Thymus (tissue), 11 donors: ENCODE data around the gene ADD2. TPM values are rescaled to one million over a fixed set of nuclear protein-coding genes. Genes with fewer than 3 reads are reported as not detected.

Source experiments
- DNase-seq, 9 donors: peaks; one replicate each; pipeline ENCODE4 v3.0.0-alpha.2; 2013; ENCODE audit warnings: low spot score in 9 of 9, low read depth in 6 of 9, missing footprints in 1 of 9
- H3K27ac ChIP-seq, 2 donors: one replicate each; pipeline ENCODE4 v1.5.1; 2013; ENCODE audit warnings: control low read depth in 1 of 2, low read depth in 1 of 2, low read length in 1 of 2, mild to moderate bottlenecking in 1 of 2, moderate library complexity in 1 of 2
- H3K27me3 ChIP-seq, 2 donors: one replicate each; pipeline ENCODE4 v1.5.1; 2013; ENCODE audit warnings: low read length in 1 of 2; ENCODE audit not compliant: control insufficient read depth in 2 of 2, insufficient read depth in 1 of 2
- H3K36me3 ChIP-seq, 2 donors: one replicate each; pipeline ENCODE4 v1.5.1; 2013; ENCODE audit warnings: low read length in 1 of 2, mild to moderate bottlenecking in 1 of 2, moderate library complexity in 1 of 2; ENCODE audit not compliant: control insufficient read depth in 2 of 2, insufficient read depth in 2 of 2
- H3K4me1 ChIP-seq, 2 donors: one replicate each; pipeline ENCODE4 v1.5.1; 2013; ENCODE audit warnings: low read length in 2 of 2; ENCODE audit not compliant: control insufficient read depth in 2 of 2, insufficient read depth in 2 of 2
- H3K4me3 ChIP-seq, 2 donors: one replicate each; pipeline ENCODE4 v1.5.1; 2013; ENCODE audit warnings: low read length in 2 of 2, control low read depth in 1 of 2, mild to moderate bottlenecking in 1 of 2
- H3K9me3 ChIP-seq, 2 donors: one replicate each; pipeline ENCODE4 v1.5.1; 2013; ENCODE audit warnings: low read length in 1 of 2, mild to moderate bottlenecking in 1 of 2; ENCODE audit not compliant: control insufficient read depth in 2 of 2, insufficient read depth in 1 of 2
- WGBS: extraction: QIAGEN DNeasy Blood & Tissue Kit; methylation state at CpG from one replicate; pipeline ENCODE4 v1.1.7; 2013; 5-methylcytosine and 5-hydroxymethylcytosine counted together
- polyA plus RNA-seq: library from polyadenylated mRNA; stranded (reverse); fragments of 200-250 nt; gene quantifications from one replicate; pipeline ENCODE4 v1.2.3, GENCODE V29; 2013
- total RNA-seq: library from RNA; stranded (reverse); fragments of 120-200 nt; gene quantifications from one replicate; pipeline ENCODE4 v1.2.4, GENCODE V29; 2013
- donor health status: healthy.

Gene ADD2
- total and polyA plus RNA-seq, 2 donors: 0.46 to 0.90 TPM

DNA sequence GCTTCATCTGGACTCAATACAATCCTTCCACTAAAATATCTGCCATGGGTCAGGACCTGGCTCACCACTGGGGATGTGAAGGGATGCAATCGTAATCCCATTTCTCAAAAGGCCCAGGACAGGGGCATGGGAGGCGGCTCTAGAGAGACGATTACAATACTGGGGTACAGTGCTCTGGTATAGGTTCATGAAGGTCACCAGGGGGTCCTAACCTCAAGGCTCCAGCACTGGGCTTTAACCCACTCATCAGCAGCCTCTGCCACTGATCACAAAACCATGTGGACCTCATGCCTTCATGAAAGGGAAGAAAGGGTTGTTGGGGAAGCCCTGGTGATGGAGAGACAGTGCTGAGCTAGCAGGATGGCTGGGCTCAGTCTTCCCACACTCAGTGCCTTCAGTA lies 48.8 kb downstream of the ADD2 start:
- no peaks in the 10 kb centered on the region for H3K4me1 ChIP-seq
- no peak for DNase-seq
- 98% methylated on average over 3 of the region's 3 CpGs for WGBS
- H3K4me3 ChIP-seq: no peak overlapping the region
- H3K36me3 ChIP-seq: no peaks in the 10 kb centered on the region
- H3K27me3 ChIP-seq: peaks cover 0 to 4% of the 10 kb centered on the region in 2 donors
- no peak overlapping the region for H3K27ac ChIP-seq
- no peaks in the 10 kb centered on the region for H3K9me3 ChIP-seq

DNA sequence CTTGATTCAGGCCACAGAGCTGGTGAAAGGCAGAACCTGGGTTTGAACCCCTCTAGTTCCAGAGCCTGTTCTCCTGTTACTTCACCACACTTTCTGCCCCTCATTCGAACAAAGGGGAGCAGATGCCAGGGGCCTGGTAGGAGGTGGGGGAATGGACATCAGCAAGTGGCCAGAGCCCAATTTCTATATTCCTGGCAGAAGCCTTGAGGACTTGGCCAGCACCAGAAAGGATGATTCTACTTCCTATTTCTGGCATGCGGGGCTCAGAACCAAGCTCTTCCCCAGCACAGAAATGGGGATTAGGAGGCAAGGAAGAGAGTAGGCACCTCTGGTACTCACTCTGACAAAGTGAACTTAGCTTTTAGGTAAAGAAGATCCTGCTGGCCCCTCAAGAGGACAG lies 49.3 kb downstream of the ADD2 start:
- H3K36me3 ChIP-seq: no peaks in the 10 kb centered on the region
- peaks cover 0 to 5% of the 10 kb centered on the region in 2 donors for H3K27me3 ChIP-seq
- H3K4me1 ChIP-seq: no peaks in the 10 kb centered on the region
- WGBS: 94% methylated on average over 2 of the region's 2 CpGs
- no peak overlapping the region for H3K4me3 ChIP-seq
- H3K9me3 ChIP-seq: no peaks in the 10 kb centered on the region
- H3K27ac ChIP-seq: no peak overlapping the region
- DNase-seq: no peak

DNA sequence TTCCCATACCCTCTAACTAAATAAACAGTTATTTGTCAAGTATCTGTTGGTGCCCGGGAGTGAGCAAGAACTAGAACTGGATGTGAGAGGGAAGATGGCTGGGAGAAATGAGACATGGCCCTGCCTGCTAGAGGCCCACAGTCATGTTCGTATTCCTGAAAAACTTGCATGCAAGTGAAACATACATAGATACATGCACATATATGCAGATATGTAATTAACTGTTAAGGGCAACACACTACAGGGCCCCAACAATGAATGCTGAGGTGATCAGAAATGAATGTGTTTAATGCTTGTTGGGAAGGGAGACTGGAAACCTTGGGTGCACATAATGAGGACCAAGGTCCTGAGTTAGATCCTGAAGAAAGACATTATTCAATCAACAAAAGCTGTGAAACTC lies 49.8 kb downstream of the ADD2 start:
- Histone ChIP-seq H3K9me3 (no peaks in the 10 kb centered on the region), H3K27me3 (peaks cover 0 to 5% of the 10 kb centered on the region in 2 donors), H3K27ac (no peak overlapping the region), H3K4me1 (no peaks in the 10 kb centered on the region), H3K36me3 (no peaks in the 10 kb centered on the region), H3K4me3 (no peak overlapping the region)
- WGBS: 98% methylated on average over 2 of the region's 2 CpGs
- DNase-seq: no peak

DNA sequence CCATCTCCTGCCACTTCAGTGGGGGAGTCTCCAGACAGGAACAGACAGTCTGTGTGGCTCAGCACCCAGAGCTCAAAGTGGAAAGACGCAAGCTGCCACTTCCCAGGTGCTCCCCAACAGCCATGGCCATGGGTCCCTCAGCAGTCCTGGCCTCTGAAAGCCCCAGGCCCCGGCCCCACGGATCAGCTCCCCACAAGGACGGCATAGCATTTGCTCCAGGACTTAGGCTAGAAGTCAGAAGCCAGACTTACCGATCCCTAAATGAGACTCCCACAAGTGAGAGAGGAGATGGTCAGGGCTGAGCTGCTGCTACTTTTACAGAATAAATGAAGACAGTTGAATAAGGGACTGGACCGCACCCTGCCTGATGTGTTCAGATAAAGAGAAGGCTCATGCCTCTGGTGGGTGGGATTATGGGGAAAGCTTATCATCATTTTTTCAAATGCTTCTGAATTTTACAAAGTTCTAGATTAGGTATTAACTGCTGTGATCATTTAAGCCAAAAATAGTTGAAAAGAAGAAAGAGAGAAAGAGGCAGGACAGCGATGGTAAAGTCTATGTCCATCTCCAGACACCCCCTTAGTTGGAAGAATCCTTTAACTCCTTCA lies 50.5 kb downstream of the ADD2 start:
- WGBS: 94% methylated on average over 7 of the region's 7 CpGs
- no peaks in the 10 kb centered on the region for H3K4me1 ChIP-seq
- peaks cover 0 to 5% of the 10 kb centered on the region in 2 donors for H3K27me3 ChIP-seq
- no peaks in the 10 kb centered on the region for H3K36me3 ChIP-seq
- no peak for DNase-seq
- no peak overlapping the region for H3K4me3 ChIP-seq
- no peak overlapping the region for H3K27ac ChIP-seq
- H3K9me3 ChIP-seq: no peaks in the 10 kb centered on the region

DNA sequence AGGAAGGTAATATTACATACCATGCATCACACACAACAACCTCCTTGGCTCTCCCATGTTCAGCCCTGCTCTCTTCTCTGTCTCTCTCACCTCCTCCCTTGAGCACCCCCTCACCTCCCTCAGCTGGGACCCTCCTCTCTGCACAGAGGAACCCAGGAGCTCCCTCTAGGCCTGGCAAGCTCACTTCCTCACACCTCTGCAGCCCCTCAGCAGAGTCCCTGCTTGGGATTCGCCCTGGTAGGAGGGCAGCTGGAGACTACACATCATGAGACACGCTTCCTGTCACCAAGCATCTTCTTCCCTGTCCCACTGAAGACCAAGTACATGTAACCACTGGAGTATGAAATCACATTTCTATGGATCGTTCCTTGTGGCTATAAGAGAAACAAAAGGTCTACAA lies 51.0 kb downstream of the ADD2 start:
- DNase-seq: no peak
- no peaks in the 10 kb centered on the region for H3K36me3 ChIP-seq
- no peaks in the 10 kb centered on the region for H3K9me3 ChIP-seq
- no peak overlapping the region for H3K27ac ChIP-seq
- no peaks in the 10 kb centered on the region for H3K4me1 ChIP-seq
- WGBS: 94% methylated on average over 3 of the region's 3 CpGs
- no peak overlapping the region for H3K4me3 ChIP-seq
- peaks cover 0 to 5% of the 10 kb centered on the region in 2 donors for H3K27me3 ChIP-seq

DNA sequence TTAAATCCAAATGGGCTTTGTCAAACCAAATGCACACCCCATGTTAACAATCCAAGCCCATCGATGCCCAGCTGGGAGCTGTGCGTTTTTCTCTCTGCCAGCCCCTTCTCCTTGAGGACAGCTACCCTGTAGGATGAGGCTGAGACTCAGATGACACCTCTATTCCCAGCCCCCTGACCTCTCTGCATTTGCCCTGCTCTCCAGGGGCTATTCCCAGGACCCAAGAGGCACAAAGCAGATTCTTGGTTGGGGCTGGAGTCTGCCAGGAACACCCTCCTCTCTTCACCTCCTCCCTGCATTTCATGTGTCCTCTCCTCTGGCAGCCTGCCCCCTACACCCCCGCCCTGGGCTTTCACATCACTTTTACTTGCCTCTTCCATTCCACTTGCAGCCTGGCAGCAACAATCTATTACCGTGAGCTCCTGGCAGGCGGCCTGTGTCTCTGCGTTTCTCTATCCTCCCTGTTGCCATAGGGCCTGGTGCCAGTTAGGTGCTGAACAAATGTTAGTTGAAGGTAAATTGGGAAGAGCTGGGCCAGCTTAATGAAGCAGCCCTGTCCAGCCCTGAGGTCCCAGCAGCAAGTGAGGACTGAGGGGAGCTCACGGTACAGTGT lies 51.8 kb downstream of the ADD2 start:
- no peak overlapping the region for H3K4me3 ChIP-seq
- H3K27ac ChIP-seq: no peak overlapping the region
- no peaks in the 10 kb centered on the region for H3K9me3 ChIP-seq
- no peaks in the 10 kb centered on the region for H3K4me1 ChIP-seq
- H3K27me3 ChIP-seq: peaks cover 0 to 5% of the 10 kb centered on the region in 2 donors
- 94% methylated on average over 7 of the region's 7 CpGs for WGBS
- no peaks in the 10 kb centered on the region for H3K36me3 ChIP-seq
- no peak for DNase-seq

DNA sequence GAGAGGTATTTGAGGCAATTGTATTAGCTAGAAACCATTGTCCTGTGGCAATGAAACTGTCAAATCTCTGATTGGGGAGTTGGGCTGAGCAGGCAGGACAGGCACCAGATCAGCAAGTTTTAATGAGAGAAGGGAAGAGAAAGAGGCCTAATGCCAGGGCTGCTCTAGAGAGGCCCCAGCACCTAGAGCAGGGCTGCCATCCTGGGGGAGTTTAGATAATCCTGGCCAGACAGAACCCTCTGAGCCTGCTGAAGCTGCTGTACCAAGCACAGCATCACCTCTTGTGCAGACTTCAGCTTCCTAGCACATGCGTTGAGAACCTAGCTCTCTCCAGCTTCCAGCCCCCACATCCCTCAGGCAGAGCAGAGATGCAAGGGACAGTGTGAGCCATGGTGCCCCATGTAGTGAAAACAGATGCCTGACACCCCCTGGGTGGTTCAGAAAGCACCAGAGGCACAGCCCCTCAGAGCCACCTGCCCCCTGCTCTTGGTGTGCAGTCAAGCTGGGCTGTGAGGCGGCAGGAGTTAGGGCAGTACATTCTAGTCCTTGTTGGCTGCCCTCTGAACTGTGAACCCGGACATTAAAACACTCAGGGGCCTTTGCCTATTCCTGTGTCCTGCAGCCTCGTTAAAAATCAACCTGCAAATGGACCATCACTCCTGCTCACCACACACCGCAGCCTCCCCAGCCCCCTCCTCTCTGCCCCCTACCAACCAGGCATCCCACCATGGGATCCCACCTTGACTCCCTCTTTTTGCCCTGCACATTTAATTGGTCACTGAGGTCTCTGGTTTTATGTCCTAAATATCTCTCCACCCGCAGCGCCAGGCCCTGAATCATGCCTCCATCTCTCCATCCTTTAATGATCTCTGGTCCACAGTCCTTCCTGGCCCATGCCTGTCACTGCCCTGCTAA lies 52.7 kb downstream of the ADD2 start:
- H3K4me1 ChIP-seq: no peaks in the 10 kb centered on the region
- no peak overlapping the region for H3K4me3 ChIP-seq
- WGBS: 91% methylated on average over 7 of the region's 7 CpGs
- no peak for DNase-seq
- no peaks in the 10 kb centered on the region for H3K9me3 ChIP-seq
- H3K27me3 ChIP-seq: peaks cover 0 to 5% of the 10 kb centered on the region in 2 donors
- no peak overlapping the region for H3K27ac ChIP-seq
- H3K36me3 ChIP-seq: no peaks in the 10 kb centered on the region

DNA sequence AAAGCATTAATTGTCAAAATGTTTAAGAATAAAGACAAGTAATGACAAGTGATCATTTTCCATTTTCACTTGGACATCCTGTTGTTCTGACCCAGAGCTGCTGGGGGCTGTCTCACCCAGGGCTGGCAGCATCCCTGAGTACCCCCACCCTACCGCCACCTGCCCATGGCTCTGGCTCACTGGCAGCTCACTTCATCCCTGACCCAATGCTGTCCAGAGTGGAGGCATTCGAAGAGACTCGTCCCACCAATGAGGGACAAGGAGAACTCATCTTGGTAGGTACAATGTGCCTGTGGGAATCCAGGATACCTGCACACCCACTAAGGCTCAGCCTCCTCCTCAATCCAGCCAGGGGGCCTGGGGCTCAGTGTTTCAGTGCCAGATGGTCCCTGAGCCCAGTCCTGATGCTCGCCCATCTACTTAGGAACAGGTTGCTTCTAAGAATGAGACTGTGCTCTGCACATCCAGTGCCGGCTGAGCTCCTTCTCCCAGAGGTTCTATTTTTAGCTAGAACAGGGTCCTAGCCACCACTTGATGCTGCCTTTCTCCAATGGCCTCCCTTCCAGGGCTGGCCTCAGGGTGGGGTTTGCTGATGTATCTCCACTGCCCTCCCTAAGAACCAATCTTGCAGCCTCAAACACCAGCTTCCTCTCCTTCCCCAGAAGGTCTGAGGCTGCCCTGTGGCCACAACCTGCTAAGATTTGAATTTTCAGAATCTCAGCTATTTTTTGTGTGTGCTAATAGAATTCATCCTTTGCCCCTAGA lies 53.7 kb downstream of the ADD2 start:
- Histone ChIP-seq H3K4me1 (no peaks in the 10 kb centered on the region), H3K27me3 (peaks cover 0 to 5% of the 10 kb centered on the region in 2 donors), H3K36me3 (no peaks in the 10 kb centered on the region), H3K4me3 (no peak overlapping the region), H3K27ac (no peak overlapping the region), H3K9me3 (no peaks in the 10 kb centered on the region)
- WGBS: 94% methylated on average over 5 of the region's 5 CpGs
- no peak for DNase-seq
